ENCODE data around the gene KCNIP3.

DNA sequence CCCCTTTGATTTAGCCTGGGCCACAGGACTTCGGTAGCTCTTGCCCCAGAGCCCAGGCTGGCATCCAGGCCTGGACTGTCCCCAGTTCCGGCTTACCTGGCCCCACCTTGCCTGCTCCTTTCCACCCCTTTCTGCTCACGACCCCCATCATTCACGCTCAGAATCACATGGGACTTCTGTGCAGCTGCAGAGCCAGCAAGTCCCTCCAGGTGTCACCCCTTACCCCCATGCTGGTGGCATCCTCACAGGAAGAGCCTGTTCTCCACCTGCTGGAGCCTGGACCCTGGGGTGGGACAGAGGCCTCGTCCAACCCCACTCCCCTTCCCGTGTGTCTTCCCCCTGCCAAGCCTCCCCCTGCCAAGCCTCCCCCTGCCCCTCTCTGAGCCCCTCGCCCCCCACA is 7.9 kb upstream of the KCNIP3 start:
- TF ChIP-seq, protein P1, sequence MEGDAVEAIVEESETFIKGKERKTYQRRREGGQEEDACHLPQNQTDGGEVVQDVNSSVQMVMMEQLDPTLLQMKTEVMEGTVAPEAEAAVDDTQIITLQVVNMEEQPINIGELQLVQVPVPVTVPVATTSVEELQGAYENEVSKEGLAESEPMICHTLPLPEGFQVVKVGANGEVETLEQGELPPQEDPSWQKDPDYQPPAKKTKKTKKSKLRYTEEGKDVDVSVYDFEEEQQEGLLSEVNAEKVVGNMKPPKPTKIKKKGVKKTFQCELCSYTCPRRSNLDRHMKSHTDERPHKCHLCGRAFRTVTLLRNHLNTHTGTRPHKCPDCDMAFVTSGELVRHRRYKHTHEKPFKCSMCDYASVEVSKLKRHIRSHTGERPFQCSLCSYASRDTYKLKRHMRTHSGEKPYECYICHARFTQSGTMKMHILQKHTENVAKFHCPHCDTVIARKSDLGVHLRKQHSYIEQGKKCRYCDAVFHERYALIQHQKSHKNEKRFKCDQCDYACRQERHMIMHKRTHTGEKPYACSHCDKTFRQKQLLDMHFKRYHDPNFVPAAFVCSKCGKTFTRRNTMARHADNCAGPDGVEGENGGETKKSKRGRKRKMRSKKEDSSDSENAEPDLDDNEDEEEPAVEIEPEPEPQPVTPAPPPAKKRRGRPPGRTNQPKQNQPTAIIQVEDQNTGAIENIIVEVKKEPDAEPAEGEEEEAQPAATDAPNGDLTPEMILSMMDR (IDR thresholded peaks at IDR 0.05) = no peak
- no peak for TF ChIP-seq POLR2A (IDR thresholded peaks at IDR 0.05)

Data from vagina (tissue), 2 donors.